A673 (cell line): ENCODE data around the gene NRXN3.

Source experiments
- EZH2 ChIP-seq: fragments of 200-600 bp; sonication (generic); IDR thresholded peaks from 2 replicates; pipeline ENCODE4 v1.6.1; 2017; ENCODE audit warnings: borderline replicate concordance, low read depth, mild to moderate bottlenecking, mixed read lengths, antibody characterized with exemption, low read length; ENCODE audit not compliant: poor library complexity, severe bottlenecking
- TF ChIP-seq, protein P1 (sequence below): fragments of 300-800, 200-600 bp; sonication (generic); conservative IDR thresholded peaks from 2 replicates; pipeline ENCODE4 v1.5.1; 2017; ENCODE audit warnings: low read depth, mild to moderate bottlenecking, antibody characterized with exemption, low read length, moderate library complexity, mixed read lengths

DNA sequence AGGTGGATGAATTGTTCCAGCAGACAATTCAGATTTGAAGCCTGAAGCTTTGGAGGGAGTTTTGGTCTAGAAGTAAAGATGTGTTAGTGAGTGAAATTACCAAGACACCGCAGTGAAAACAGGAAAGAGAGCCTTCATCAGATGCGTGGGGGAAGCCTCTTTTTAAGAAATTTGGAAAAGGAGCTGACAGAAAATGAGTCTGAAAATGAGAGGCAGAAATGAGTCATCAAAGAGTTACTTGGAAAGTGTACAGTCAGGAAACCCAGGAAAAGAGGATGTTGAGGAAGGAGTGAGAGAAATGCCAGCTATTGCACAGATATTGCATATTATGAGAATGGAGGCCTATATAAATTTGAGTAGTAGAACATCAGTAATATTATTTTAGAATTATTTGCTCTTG lies 520.7 kb downstream of the NRXN3 start:
- TF ChIP-seq, protein P1, sequence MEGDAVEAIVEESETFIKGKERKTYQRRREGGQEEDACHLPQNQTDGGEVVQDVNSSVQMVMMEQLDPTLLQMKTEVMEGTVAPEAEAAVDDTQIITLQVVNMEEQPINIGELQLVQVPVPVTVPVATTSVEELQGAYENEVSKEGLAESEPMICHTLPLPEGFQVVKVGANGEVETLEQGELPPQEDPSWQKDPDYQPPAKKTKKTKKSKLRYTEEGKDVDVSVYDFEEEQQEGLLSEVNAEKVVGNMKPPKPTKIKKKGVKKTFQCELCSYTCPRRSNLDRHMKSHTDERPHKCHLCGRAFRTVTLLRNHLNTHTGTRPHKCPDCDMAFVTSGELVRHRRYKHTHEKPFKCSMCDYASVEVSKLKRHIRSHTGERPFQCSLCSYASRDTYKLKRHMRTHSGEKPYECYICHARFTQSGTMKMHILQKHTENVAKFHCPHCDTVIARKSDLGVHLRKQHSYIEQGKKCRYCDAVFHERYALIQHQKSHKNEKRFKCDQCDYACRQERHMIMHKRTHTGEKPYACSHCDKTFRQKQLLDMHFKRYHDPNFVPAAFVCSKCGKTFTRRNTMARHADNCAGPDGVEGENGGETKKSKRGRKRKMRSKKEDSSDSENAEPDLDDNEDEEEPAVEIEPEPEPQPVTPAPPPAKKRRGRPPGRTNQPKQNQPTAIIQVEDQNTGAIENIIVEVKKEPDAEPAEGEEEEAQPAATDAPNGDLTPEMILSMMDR = no peak
- TF ChIP-seq EZH2 = no peak
